HCT116 (cell line): ENCODE results near the gene POLA2. TPM values are rescaled to one million over a fixed set of nuclear protein-coding genes. Genes with fewer than 3 reads are reported as not detected.
A peak's percentile ranks its signal among the peaks of the same experiment; 100 is the strongest.

Source experiments
- ATAC-seq: fragments of 200-7000 bp; cut with Tn5 transposase; 2 replicates; pipeline ENCODE4 v1.9.1; 2020; ENCODE audit warnings: mild to moderate bottlenecking, moderate library complexity
- BruUV-seq: library from RNA; stranded (reverse); fragments of 400-500 nt; replicated peaks from 2 replicates; lab custom pipeline; 2021; lab: Mats Ljungman, UMichigan
- CTCF ChIA-PET: fragments of 300-600 bp; sonication (Branson Sonifier 250); formaldehyde crosslinking; loops from one replicate; lab custom pipeline; 2021; ENCODE audit warnings: antibody characterized with exemption; lab: Charles Lee
- POLR2A ChIA-PET: fragments of 300-600, 350-600 bp; sonication (Branson Sonifier 250); formaldehyde crosslinking; loops from one replicate; lab custom pipeline; 2021; ENCODE audit warnings: antibody characterized with exemption; lab: Charles Lee
- RAD21 ChIA-PET, 2 experiments: fragments of 300-600 bp; sonication (Branson Sonifier 250); formaldehyde crosslinking; loops; one replicate each; lab custom pipeline; 2023; ENCODE audit warnings: low total read pairs in 2 of 2; ENCODE audit not compliant: uncharacterized antibody in 2 of 2, unreplicated experiment in 2 of 2, low non-redundant PET in 1 of 2; lab: Charles Lee
- DNase-seq: peaks from one replicate; pipeline ENCODE4 v3.0.0-alpha.2; 2010; ENCODE audit warnings: low read depth, low spot score
- H2AFZ ChIP-seq: fragments of 200-600 bp; shearing (Covaris generic), sonication (generic); 2 replicates; pipeline ENCODE4 v1.6.1; 2017; ENCODE audit warnings: low read depth, mixed run types, mixed read lengths, antibody characterized with exemption, low read length; ENCODE audit not compliant: poor library complexity, severe bottlenecking
- H3K27ac ChIP-seq: 2 replicates; pipeline ENCODE4 v1.5.1; 2012; ENCODE audit warnings: low read depth, low read length
- H3K27me3 ChIP-seq: fragments of 200-600 bp; sonication (generic); 2 replicates; pipeline ENCODE4 v1.6.1; 2016; ENCODE audit warnings: mixed run types, low read length, mixed read lengths; ENCODE audit not compliant: insufficient read depth
- H3K36me3 ChIP-seq, 2 experiments: fragments of 200-500 bp in 1 of 2; fragments of 200-600 bp in 1 of 2; sonication (Bioruptor generic) in 1 of 2; sonication (generic) in 1 of 2; 2 replicates each; pipeline versions ENCODE4 v1.5.1 to v1.6.1; 2014 to 2016; ENCODE audit warnings: low read length in 2 of 2, inconsistent platforms in 1 of 2, mixed read lengths in 1 of 2, mixed run types in 1 of 2; ENCODE audit not compliant: insufficient read depth in 2 of 2, control insufficient read depth in 1 of 2
- H3K4me1 ChIP-seq, 2 experiments: fragments of 200-600 bp in 1 of 2; sonication (generic) in 1 of 2; 2 replicates each; pipeline versions ENCODE4 v1.5.1 to v1.6.1; 2012 to 2017; ENCODE audit warnings: low read length in 2 of 2, inconsistent platforms in 1 of 2, mild to moderate bottlenecking in 1 of 2, mixed read lengths in 1 of 2, mixed run types in 1 of 2, moderate library complexity in 1 of 2; ENCODE audit not compliant: insufficient read depth in 2 of 2, control insufficient read depth in 1 of 2
- H3K4me2 ChIP-seq: fragments of 200-600 bp; sonication (generic); 2 replicates; pipeline ENCODE4 v1.6.1; 2017; ENCODE audit warnings: mixed run types, low read length, mixed read lengths
- H3K4me3 ChIP-seq, 2 experiments: fragments of 200-600 bp in 1 of 2; sonication (generic) in 1 of 2; replicated peaks in 1 of 2; 2 replicates each; pipeline ENCODE4 v1.5.1; 2011 to 2016; ENCODE audit warnings: low read length in 2 of 2, control low read depth in 1 of 2, low read depth in 1 of 2, mild to moderate bottlenecking in 1 of 2, mixed read lengths in 1 of 2, mixed run types in 1 of 2
- H3K79me2 ChIP-seq: fragments of 200-600 bp; sonication (generic); 2 replicates; pipeline ENCODE4 v1.6.1; 2017; ENCODE audit warnings: mild to moderate bottlenecking, mixed run types, low read length, moderate library complexity, mixed read lengths; ENCODE audit not compliant: insufficient read depth
- H3K9ac ChIP-seq: fragments of 200-600 bp; sonication (generic); 2 replicates; pipeline ENCODE4 v1.6.1; 2016; ENCODE audit warnings: low read length, mixed read lengths
- H3K9me2 ChIP-seq: fragments of 200-600 bp; sonication (generic), shearing (Covaris generic); 2 replicates; pipeline ENCODE4 v1.6.1; 2017; ENCODE audit warnings: mixed run types, mild to moderate bottlenecking, moderate library complexity; ENCODE audit not compliant: insufficient read depth
- H3K9me3 ChIP-seq, 2 experiments: fragments of 200-500 bp in 1 of 2; fragments of 200-600 bp in 1 of 2; sonication (Bioruptor generic) in 1 of 2; sonication (generic) in 1 of 2; 2 replicates each; pipeline ENCODE4 v1.6.1; 2014 to 2017; ENCODE audit warnings: low read length in 2 of 2, mixed read lengths in 2 of 2, inconsistent platforms in 1 of 2, low read depth in 1 of 2, mild to moderate bottlenecking in 1 of 2, mixed run types in 1 of 2, moderate library complexity in 1 of 2; ENCODE audit not compliant: control insufficient read depth in 1 of 2, insufficient read depth in 1 of 2
- H4K20me1 ChIP-seq: fragments of 200-600 bp; sonication (generic), shearing (Covaris generic); 2 replicates; pipeline ENCODE4 v1.6.1; 2017; ENCODE audit warnings: mixed run types, mild to moderate bottlenecking, moderate library complexity; ENCODE audit not compliant: insufficient read depth
- CBX3 ChIP-seq: IDR thresholded peaks from 2 replicates; pipeline ENCODE4 v1.6.1; 2012; ENCODE audit warnings: low read depth
- CEBPB ChIP-seq: IDR thresholded peaks from 2 replicates; pipeline ENCODE4 v1.6.1; 2012; ENCODE audit warnings: low read depth
- CTCF ChIP-seq, 3 experiments: fragments of 200-600 bp in 1 of 3; sonication (generic) in 1 of 3; IDR thresholded peaks in 2 of 3; conservative IDR thresholded peaks in 1 of 3; 2 replicates each; pipeline ENCODE4 v1.5.1; 2012 to 2017; ENCODE audit warnings: low read depth in 2 of 3, low read length in 2 of 3, antibody characterized with exemption in 1 of 3, borderline replicate concordance in 1 of 3, control low read depth in 1 of 3, mild to moderate bottlenecking in 1 of 3, mixed read lengths in 1 of 3, mixed run types in 1 of 3, moderate library complexity in 1 of 3; ENCODE audit not compliant: insufficient read depth in 1 of 3
- EGR1 ChIP-seq: IDR thresholded peaks from 2 replicates; pipeline ENCODE4 v1.6.1; 2012; ENCODE audit warnings: low read depth
- ELF1 ChIP-seq: IDR thresholded peaks from 2 replicates; pipeline ENCODE4 v1.6.1; 2012; ENCODE audit warnings: low read depth, borderline replicate concordance
- EZH2phosphoT487 ChIP-seq: fragments of 200-600 bp; IDR thresholded peaks from 2 replicates; pipeline ENCODE4 v1.6.1; 2018; ENCODE audit warnings: antibody characterized with exemption, borderline replicate concordance
- FOSL1 ChIP-seq: IDR thresholded peaks from 2 replicates; pipeline ENCODE4 v1.6.1; 2012; ENCODE audit warnings: low read depth
- MAX ChIP-seq: IDR thresholded peaks from 2 replicates; pipeline ENCODE4 v1.6.1; 2012
- POLR2A ChIP-seq: IDR thresholded peaks from 2 replicates; pipeline ENCODE4 v1.7.0; 2011; ENCODE audit warnings: borderline replicate concordance; ENCODE audit not compliant: insufficient read depth, insufficient read length; ENCODE audit errors: extremely low read depth
- POLR2AphosphoS5 ChIP-seq: IDR thresholded peaks from 2 replicates; pipeline ENCODE4 v1.6.1; 2011; ENCODE audit warnings: mild to moderate bottlenecking, low read depth, low read length, moderate library complexity
- RAD21 ChIP-seq: IDR thresholded peaks from 2 replicates; pipeline ENCODE4 v1.6.1; 2012; ENCODE audit warnings: low read depth, mild to moderate bottlenecking
- REST ChIP-seq: IDR thresholded peaks from 2 replicates; pipeline ENCODE4 v1.6.1; 2012; ENCODE audit warnings: low read depth
- SIN3A ChIP-seq: IDR thresholded peaks from 2 replicates; pipeline ENCODE4 v1.6.1; 2012; ENCODE audit warnings: low read depth
- SP1 ChIP-seq: IDR thresholded peaks from 2 replicates; pipeline ENCODE4 v1.6.1; 2012; ENCODE audit warnings: low read depth
- SRF ChIP-seq: IDR thresholded peaks from 2 replicates; pipeline ENCODE4 v1.6.1; 2012; ENCODE audit warnings: low read depth
- TCF7L2 ChIP-seq: IDR thresholded peaks from 2 replicates; pipeline ENCODE4 v1.7.0; 2011; ENCODE audit warnings: borderline replicate concordance, inconsistent platforms; ENCODE audit not compliant: insufficient read depth, insufficient read length; ENCODE audit errors: extremely low read depth
- YY1 ChIP-seq: IDR thresholded peaks from 2 replicates; pipeline ENCODE4 v1.6.1; 2011; ENCODE audit warnings: low read length, low read depth, moderate library complexity, mild to moderate bottlenecking; ENCODE audit not compliant: insufficient replicate concordance; ENCODE audit errors: extremely low read depth
- ZBTB33 ChIP-seq: IDR thresholded peaks from 2 replicates; pipeline ENCODE4 v1.6.1; 2011; ENCODE audit warnings: mild to moderate bottlenecking, low read length, moderate library complexity; ENCODE audit not compliant: insufficient replicate concordance; ENCODE audit errors: extremely low read depth
- ZFX ChIP-seq: fragments of 450-650 bp; IDR thresholded peaks from 2 replicates; pipeline ENCODE4 v1.6.1; 2017
- ZNF274 ChIP-seq: fragments of 200-500 bp; sonication (Bioruptor generic); IDR thresholded peaks from 2 replicates; pipeline ENCODE4 v1.6.1; 2014; ENCODE audit warnings: mild to moderate bottlenecking, low read depth, low read length, inconsistent platforms
- intact Hi-C: fragments of 100-400 bp; cut with micrococcal nuclease; formaldehyde crosslinking; loops from 2 replicates; pipeline ENCODE4 v1.10.0; 2022
- total RNA-seq: library from RNA; stranded (reverse); gene quantifications from one replicate; pipeline ENCODE4 v1.2.1, GENCODE V29; 2021; ENCODE audit not compliant: unreplicated experiment

The POLA2 gene
- total RNA-seq, 1 experiment from 2014 or later: 20.0 TPM

- Histone ChIP-seq H3K79me2 (peaks cover 13% of the 10 kb centered on the region), H2AFZ (peak overlapping the region; percentile 91), H3K9me2 (no peaks in the 10 kb centered on the region), H4K20me1 (no peaks in the 10 kb centered on the region), H3K4me1 (peaks cover 9 to 23% of the 10 kb centered on the region in 2 experiments), H3K9ac (peak overlapping the region; percentile 38), H3K27me3 (no peaks in the 10 kb centered on the region), H3K4me3 (0 out of 4 replicates have a peak overlapping the region, but pooled peaks of 1 of the 2 experiments have one; percentile 6), H3K9me3 (no peaks in the 10 kb centered on the region), H3K27ac (no peak overlapping the region), H3K4me2 (peak overlapping the region; percentile 51), H3K36me3 (no peaks in the 10 kb centered on the region)
- RAD21 ChIA-PET: interaction anchor here (0.6 to 1.9 kb wide), 6 partner anchors 13 to 1059 kb away, joined by 3 to 9 read pairs (median 3); partner anchors contain the start of gene CDC42EP2 (in 1 of the 2)
- no TSS peak for BruUV-seq
- ATAC-seq (peak; percentile 57), DNase-seq (peak; percentile 93)
- POLR2A ChIA-PET: interaction anchor here (0.7 to 2.7 kb wide), 7 partner anchors 13 to 170 kb away, joined by 3 to 20 read pairs (median 4); partner anchors contain the start of genes MALAT1, NEAT1 and TIGD3
- CTCF ChIA-PET: interaction anchor here (0.7 to 8.5 kb wide), 13 partner anchors 9 to 218 kb away, joined by 3 to 202 read pairs (median 4); partner anchors contain the start of genes CDC42EP2, FAU, MRPL49 and TM7SF2
- intact Hi-C loops: loop anchor here (1.0 kb wide), 1 partner anchor 55 kb away; no protein-coding TSS in a partner anchor
- TF ChIP-seq RAD21 (peak; percentile 80), FOSL1 (no peak), MAX (peak; percentile 68), ZFX (no peak), TCF7L2 (no peak), ZBTB33 (no peak), SRF (no peak), CEBPB (no peak), SP1 (no peak), CBX3 (peak; percentile 86), POLR2AphosphoS5 (peak; percentile 46), CTCF (IDR thresholded peaks at IDR 0.05 in 2 of 3, conservative IDR thresholded peaks at IDR 0.05 in 1 of 3; ENCODE audit: borderline replicate concordance in 1 of 3, insufficient read depth in 1 of 3, low read depth in 2 of 3, low read length in 2 of 3) (peak; percentile 76 to 89 (median 86)), SIN3A (no peak), ELF1 (no peak), REST (no peak), ZNF274 (no peak), YY1 (peak; percentile 75), EGR1 (no peak), EZH2phosphoT487 (no peak), POLR2A (peak; percentile 15)
Observed at GRCh38 chr11:65329944-65330403, 68.2 kb downstream of the POLA2 start.
